K562 (cell line): Measurements from ENCODE around the gene SRC. TPM values are rescaled to one million over a fixed set of nuclear protein-coding genes. Genes with fewer than 3 reads are reported as not detected.

Experiments used
- CBX8 ChIP-seq: fragments of 200-600 bp; sonication (generic); IDR thresholded peaks from 2 replicates; pipeline ENCODE4 v1.6.1; 2012; ENCODE audit warnings: borderline replicate concordance, mixed run types, low read depth, mild to moderate bottlenecking, moderate library complexity, mixed read lengths, low read length, control low read depth, inconsistent platforms; ENCODE audit not compliant: poor library complexity, severe bottlenecking; ENCODE audit errors: extremely low read depth
- MBD2 ChIP-seq: sonication (generic); IDR thresholded peaks from 2 replicates; pipeline ENCODE4 v1.6.1; 2016; ENCODE audit warnings: low read depth, borderline replicate concordance
- POLR3G ChIP-seq: IDR thresholded peaks from 2 replicates; pipeline ENCODE4 v1.6.1; 2011; ENCODE audit not compliant: insufficient read length, insufficient replicate concordance; ENCODE audit errors: extremely low read depth
- U2AF1 ChIP-seq: fragments of 200-400 bp; formaldehyde crosslinking; optimal IDR thresholded peaks from 2 replicates; pipeline ENCODE3; 2017; ENCODE audit warnings: mild to moderate bottlenecking, low read depth, low read length, moderate library complexity
- ZBTB2 ChIP-seq: fragments of 450-650 bp; IDR thresholded peaks from 2 replicates; pipeline ENCODE4 v1.6.1; 2016; ENCODE audit warnings: antibody characterized with exemption
- ZNF398 ChIP-seq: fragments of 250-450 bp; sonication (Bioruptor Pico); IDR thresholded peaks from 2 replicates; pipeline ENCODE4 v1.8.0; 2021; ENCODE audit warnings: moderate library complexity, mild to moderate bottlenecking, inconsistent platforms
- ZNF586 ChIP-seq: fragments of 450-650 bp; formaldehyde crosslinking; conservative IDR thresholded peaks from 2 replicates; pipeline ENCODE4 v1.4.0; 2020; ENCODE audit warnings: mild to moderate bottlenecking, moderate library complexity
- polyA plus RNA-seq, 8 experiments: library from polyadenylated mRNA; depleted of rRNA in 4 of 8; stranded (reverse) in 5 of 8; unstranded in 3 of 8; fragments of >200 nt; fragmentation: Nextera tagmentation in 2 of 8; fragmentation: Illumina TruSeq in 1 of 8; extraction: Ambion mirVana in 2 of 8; extraction: Trizol in 1 of 8; gene quantifications; 2 replicates each; pipeline versions ENCODE4 v1.2.1 to v1.2.3, GENCODE V29; 2011 to 2014; ENCODE audit warnings: inconsistent platforms in 1 of 8, missing spikeins in 1 of 8
- total RNA-seq, 7 experiments: library from RNA; depleted of rRNA in 6 of 7; stranded (reverse); fragments of >200 nt in 6 of 7; fragmentation: Illumina TruSeq in 2 of 7; extraction: Trizol in 2 of 7; gene quantifications; 2 replicates each; pipeline versions ENCODE4 v1.2.1 to v1.2.3, GENCODE V29; 2011 to 2021; ENCODE audit warnings: low replicate concordance in 1 of 7

Gene SRC
- total and polyA plus RNA-seq, 9 of the 15 experiments (the other 6 are each of a cell fraction or from before 2014, with no cell fraction given), result 0.06 to 8.5 (median 3.1) TPM

DNA sequence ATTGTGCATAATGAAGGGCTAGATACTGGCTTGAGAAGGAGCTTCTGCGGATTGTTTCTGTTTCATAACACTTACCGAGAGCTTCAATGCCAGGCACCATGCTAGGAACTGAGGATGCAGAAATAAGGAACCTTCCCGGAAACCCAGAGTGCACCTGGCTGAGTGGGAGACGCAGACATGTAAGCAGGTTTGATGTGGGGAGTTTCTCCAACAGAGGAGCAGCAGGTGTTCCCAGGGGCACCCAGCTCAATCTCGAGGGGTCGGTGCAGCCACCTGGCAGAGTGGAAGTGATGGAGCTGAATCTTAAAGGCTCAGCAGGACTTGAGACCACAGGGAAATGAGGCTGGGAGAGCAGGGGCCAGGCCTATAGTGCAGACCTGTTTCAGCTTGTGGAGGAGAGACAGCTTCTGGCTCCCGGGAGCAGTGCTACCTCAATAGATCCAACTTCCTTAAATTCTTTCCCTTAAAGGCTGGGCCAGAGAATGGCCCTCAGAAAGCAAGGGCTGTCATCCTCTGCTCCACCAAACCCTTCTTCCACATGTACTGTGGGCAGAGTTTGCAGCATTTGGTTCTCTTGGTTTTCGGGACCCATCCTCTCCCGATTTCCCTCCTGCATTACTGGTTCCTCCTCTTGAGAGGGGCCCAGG lies 27.8 kb upstream of the SRC start (continued):
- TF ChIP-seq POLR3G (no peak), U2AF1 (no peak), ZBTB2 (no peak), CBX8 (no peak), ZNF398 (no peak), ZNF586 (CRISPR knock-in tag) (no peak), MBD2 (no peak)
